A549 (cell line): Measurements from ENCODE around the gene MYMK.

ENCODE experiments used
- CHD2 ChIP-seq: fragments of 150-350 bp; IDR thresholded peaks from 2 replicates; pipeline ENCODE4 v1.6.1; 2014; ENCODE audit warnings: low read length; ENCODE audit not compliant: partially characterized antibody
- CTCF ChIP-seq: fragments of >200 bp; sonication (Bioruptor Twin); formaldehyde crosslinking; IDR thresholded peaks from 3 replicates; pipeline ENCODE4 v1.5.1; 2016
- EP300 ChIP-seq, 2 experiments: fragments of >200 bp; sonication (Bioruptor Twin); formaldehyde crosslinking; IDR thresholded peaks; 2 replicates in 1 of 2; 3 replicates in 1 of 2; pipeline ENCODE4 v1.6.1; 2016 to 2017
- JUN ChIP-seq, 2 experiments: fragments of >200 bp; sonication (Bioruptor Twin); formaldehyde crosslinking; IDR thresholded peaks; 2 replicates in 1 of 2; 3 replicates in 1 of 2; pipeline ENCODE4 v1.6.1; 2016 to 2017
- MAFK ChIP-seq: fragments of 450-650 bp; IDR thresholded peaks from 2 replicates; pipeline ENCODE4 v1.6.1; 2014; ENCODE audit not compliant: partially characterized antibody
- NPAS2 ChIP-seq: fragments of 250-450 bp; sonication (Bioruptor Pico); IDR thresholded peaks from 2 replicates; pipeline ENCODE4 v1.8.0; 2022; ENCODE audit warnings: mild to moderate bottlenecking, moderate library complexity, borderline replicate concordance
- NR3C1 ChIP-seq: fragments of >200 bp; sonication (Bioruptor Twin); formaldehyde crosslinking; IDR thresholded peaks from 3 replicates; pipeline ENCODE4 v1.6.1; 2017
- PBX3 ChIP-seq: IDR thresholded peaks from 2 replicates; pipeline ENCODE4 v1.6.1; 2012
- POLR2A ChIP-seq: IDR thresholded peaks from 2 replicates; pipeline ENCODE4 v1.6.1; 2012; ENCODE audit warnings: mild to moderate bottlenecking, low read length
- RAD21 ChIP-seq, 2 experiments: fragments of >200 bp in 1 of 2; sonication (Bioruptor Twin) in 1 of 2; formaldehyde crosslinking in 1 of 2; IDR thresholded peaks in 1 of 2; conservative IDR thresholded peaks in 1 of 2; 2 replicates in 1 of 2; 3 replicates in 1 of 2; pipeline ENCODE4 v1.6.1; 2012 to 2018; ENCODE audit warnings: inconsistent platforms in 1 of 2
- SMC3 ChIP-seq: fragments of >200 bp; sonication (Bioruptor Twin); formaldehyde crosslinking; IDR thresholded peaks from 3 replicates; pipeline ENCODE4 v1.6.1; 2018; ENCODE audit warnings: inconsistent platforms
- TP53 ChIP-seq: fragments of 250-450 bp; sonication (Bioruptor Pico); IDR thresholded peaks from 2 replicates; pipeline ENCODE4 v1.5.0; 2021; ENCODE audit warnings: mild to moderate bottlenecking, moderate library complexity
- TF ChIP-seq, protein P1 (sequence below): fragments of 450-650 bp; IDR thresholded peaks from 2 replicates; pipeline ENCODE4 v1.6.1; 2014; ENCODE audit warnings: antibody characterized with exemption

DNA sequence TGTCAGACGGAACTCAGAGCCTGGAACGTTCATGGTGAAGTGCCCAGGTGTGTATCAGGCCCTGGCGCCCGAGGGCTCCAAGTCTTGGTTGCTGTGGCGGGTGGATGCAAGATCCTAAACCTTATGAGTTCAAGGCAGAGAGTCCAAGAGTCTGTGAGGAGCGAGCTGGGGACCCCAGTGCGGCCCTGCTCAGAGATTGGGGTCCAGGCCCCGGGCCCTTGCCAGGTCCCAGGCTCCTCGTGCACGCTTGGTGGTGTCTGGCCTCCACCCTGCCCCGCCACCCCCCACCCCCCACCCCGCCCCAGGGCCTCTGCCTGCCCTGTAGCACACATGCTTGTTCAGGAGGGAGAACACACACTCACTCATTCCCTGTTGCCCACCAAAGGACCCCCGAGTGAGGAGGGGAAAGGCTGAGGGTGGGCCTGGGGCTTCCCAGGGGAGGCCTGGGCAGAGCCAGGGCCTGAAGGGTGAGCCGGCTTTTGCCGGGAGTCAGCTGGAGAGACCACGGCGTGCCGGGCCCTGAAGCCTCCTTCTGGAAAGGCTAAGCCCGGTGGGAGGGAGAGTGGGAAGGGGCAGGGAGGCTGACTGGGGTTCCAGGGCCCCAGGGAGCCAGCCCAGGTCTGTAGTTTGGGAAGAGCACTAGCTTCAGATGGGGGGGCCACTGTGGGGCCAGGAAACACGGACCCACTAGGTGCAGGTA lies 47.3 kb upstream of the MYMK start:
- TF ChIP-seq CTCF (no peak), TP53 (no peak), EP300 (IDR thresholded peaks at IDR 0.05) (no peak), POLR2A (no peak), MAFK (no peak), CHD2 (no peak), JUN (IDR thresholded peaks at IDR 0.05) (no peak), RAD21 (conservative IDR thresholded peaks at IDR 0.05 in 1 of 2, IDR thresholded peaks at IDR 0.05 in 1 of 2) (no peak), SMC3 (no peak), NR3C1 (no peak), PBX3 (no peak), NPAS2 (CRISPR knock-in tag) (no peak)
- TF ChIP-seq, protein P1, sequence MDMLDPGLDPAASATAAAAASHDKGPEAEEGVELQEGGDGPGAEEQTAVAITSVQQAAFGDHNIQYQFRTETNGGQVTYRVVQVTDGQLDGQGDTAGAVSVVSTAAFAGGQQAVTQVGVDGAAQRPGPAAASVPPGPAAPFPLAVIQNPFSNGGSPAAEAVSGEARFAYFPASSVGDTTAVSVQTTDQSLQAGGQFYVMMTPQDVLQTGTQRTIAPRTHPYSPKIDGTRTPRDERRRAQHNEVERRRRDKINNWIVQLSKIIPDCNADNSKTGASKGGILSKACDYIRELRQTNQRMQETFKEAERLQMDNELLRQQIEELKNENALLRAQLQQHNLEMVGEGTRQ: no peak
